Vagina (tissue), 2 donors: ENCODE data around the gene SEMA4C. TPM values are rescaled to one million over a fixed set of nuclear protein-coding genes. Genes with fewer than 3 reads are reported as not detected.

ENCODE experiments used
- DNase-seq, 2 donors: peaks; one replicate each; pipeline ENCODE4 v3.0.0-alpha.2; 2017; ENCODE audit errors: extremely low spot score in 2 of 2
- H3K27ac ChIP-seq: fragments of 200-600 bp; sonication (generic); one replicate; pipeline ENCODE4 v1.5.1; 2019
- H3K27me3 ChIP-seq: fragments of 200-600 bp; sonication (generic); one replicate; pipeline ENCODE4 v1.5.1; 2019
- H3K36me3 ChIP-seq, 2 donors: fragments of 200-600 bp; sonication (generic); one replicate each; pipeline ENCODE4 v1.5.1; 2017 to 2019
- H3K4me1 ChIP-seq: fragments of 200-600 bp; sonication (generic); one replicate; pipeline ENCODE4 v1.5.1; 2019
- H3K4me3 ChIP-seq, 2 donors: fragments of 200-600 bp; sonication (generic); 1 replicate in 1 of 2; 2 replicates in 1 of 2; pipeline ENCODE4 v1.5.1; 2016 to 2019
- H3K9me3 ChIP-seq: fragments of 200-600 bp; sonication (generic); one replicate; pipeline ENCODE4 v1.5.1; 2019
- POLR2A ChIP-seq, 2 donors: fragments of 450-650 bp; IDR thresholded peaks; one replicate each; pipeline ENCODE4 v1.6.1; 2017; ENCODE audit warnings: antibody characterized with exemption in 2 of 2, mild to moderate bottlenecking in 2 of 2, moderate library complexity in 2 of 2
- POLR2AphosphoS5 ChIP-seq, 2 donors: sonication (generic); formaldehyde crosslinking; IDR thresholded peaks; one replicate each; pipeline ENCODE4 v1.9.0; 2017; ENCODE audit warnings: antibody characterized with exemption in 2 of 2, mild to moderate bottlenecking in 2 of 2, low read depth in 1 of 2; ENCODE audit not compliant: insufficient read depth in 1 of 2
- intact Hi-C: fragments of 100-400 bp; cut with DNase I; formaldehyde crosslinking; loops from one replicate; pipeline ENCODE4 v1.15.1; 2023
- total RNA-seq: library from RNA; depleted of rRNA; stranded (reverse); fragments of >200 nt; gene quantifications from one replicate; pipeline ENCODE4 v1.2.3, GENCODE V29; 2016
- TF ChIP-seq, protein P1 (sequence below), 3 experiments: fragments of 450-650 bp in 2 of 3; fragments of 200-600 bp in 1 of 3; sonication (generic) in 1 of 3; IDR thresholded peaks; one replicate each; pipeline ENCODE4 v1.5.1; 2017 to 2019; ENCODE audit warnings: antibody characterized with exemption in 3 of 3, mild to moderate bottlenecking in 2 of 3, moderate library complexity in 2 of 3

Gene SEMA4C
- total RNA-seq, 1 donor from 2014 or later, result 60.6 TPM

DNA sequence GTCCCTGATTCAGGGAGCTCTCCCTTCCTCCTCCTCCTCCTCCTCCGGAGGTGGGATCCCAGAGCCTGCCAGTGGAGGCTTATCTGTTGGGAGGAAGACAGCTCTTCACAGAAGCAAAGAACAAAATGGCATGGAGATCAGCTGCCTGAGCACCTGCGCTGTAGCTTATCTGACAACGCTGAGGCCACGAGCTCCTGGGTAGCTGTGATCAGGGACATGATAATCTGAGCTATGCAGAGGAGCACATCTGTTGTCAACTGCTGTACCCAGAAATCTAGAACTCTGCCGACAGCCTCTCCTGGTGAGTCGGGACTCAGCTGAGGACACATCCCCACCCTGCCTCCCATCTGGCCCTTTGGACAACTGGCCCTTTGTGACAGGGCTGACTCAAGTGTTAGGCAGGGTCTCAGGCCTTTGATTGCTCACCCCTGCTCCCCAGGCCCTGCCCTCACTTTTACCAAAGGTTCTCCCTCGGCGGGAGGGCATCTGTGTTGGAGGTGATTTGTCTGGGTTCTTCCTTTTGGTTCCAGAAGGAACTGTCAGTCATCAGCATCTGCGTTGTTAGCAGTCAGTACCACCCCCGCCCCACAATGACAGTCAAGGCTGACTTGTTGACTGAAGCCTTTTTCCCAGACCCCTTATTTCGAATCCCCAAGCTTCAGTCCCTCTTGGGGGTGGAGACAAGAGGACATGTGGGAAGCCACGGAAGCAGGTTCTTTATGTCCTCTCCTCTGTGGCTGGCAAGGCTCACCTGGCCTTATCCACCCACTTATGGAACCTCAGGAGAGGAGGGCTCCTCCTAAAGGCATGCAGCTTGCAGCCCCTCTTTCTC is 59.7 kb downstream of the SEMA4C start:
- no peaks in the 10 kb centered on the region for H3K27me3 ChIP-seq
- DNase-seq, result no peak
- TF ChIP-seq, protein P1, sequence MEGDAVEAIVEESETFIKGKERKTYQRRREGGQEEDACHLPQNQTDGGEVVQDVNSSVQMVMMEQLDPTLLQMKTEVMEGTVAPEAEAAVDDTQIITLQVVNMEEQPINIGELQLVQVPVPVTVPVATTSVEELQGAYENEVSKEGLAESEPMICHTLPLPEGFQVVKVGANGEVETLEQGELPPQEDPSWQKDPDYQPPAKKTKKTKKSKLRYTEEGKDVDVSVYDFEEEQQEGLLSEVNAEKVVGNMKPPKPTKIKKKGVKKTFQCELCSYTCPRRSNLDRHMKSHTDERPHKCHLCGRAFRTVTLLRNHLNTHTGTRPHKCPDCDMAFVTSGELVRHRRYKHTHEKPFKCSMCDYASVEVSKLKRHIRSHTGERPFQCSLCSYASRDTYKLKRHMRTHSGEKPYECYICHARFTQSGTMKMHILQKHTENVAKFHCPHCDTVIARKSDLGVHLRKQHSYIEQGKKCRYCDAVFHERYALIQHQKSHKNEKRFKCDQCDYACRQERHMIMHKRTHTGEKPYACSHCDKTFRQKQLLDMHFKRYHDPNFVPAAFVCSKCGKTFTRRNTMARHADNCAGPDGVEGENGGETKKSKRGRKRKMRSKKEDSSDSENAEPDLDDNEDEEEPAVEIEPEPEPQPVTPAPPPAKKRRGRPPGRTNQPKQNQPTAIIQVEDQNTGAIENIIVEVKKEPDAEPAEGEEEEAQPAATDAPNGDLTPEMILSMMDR (IDR thresholded peaks at IDR 0.05), result no peak
- TF ChIP-seq POLR2AphosphoS5 (IDR thresholded peaks at IDR 0.05; ENCODE audit: insufficient read depth in 1 of 2, low read depth in 1 of 2) (no peak), POLR2A (IDR thresholded peaks at IDR 0.05) (no peak)
- intact Hi-C loops, result no loop called here
- no peak overlapping the region for H3K27ac ChIP-seq
- no peak overlapping the region for H3K4me3 ChIP-seq
- peaks cover 0 to 17% of the 10 kb centered on the region in 2 donors for H3K36me3 ChIP-seq
- peaks cover 16% of the 10 kb centered on the region for H3K4me1 ChIP-seq
- H3K9me3 ChIP-seq, result no peaks in the 10 kb centered on the region

Other genes starting within 250 kb of the SEMA4C start
- gene KANSL3, start 231.8 kb downstream of the SEMA4C start, total RNA-seq, result 41.7 TPM
- gene FER1L5, start 227.3 kb downstream of the SEMA4C start, total RNA-seq, result 0.74 TPM
- gene LMAN2L, start 130.0 kb downstream of the SEMA4C start, total RNA-seq, result 13.0 TPM
- gene CNNM4, start 109.2 kb downstream of the SEMA4C start, total RNA-seq, result 8.3 TPM
- gene CNNM3, start 53.8 kb downstream of the SEMA4C start, total RNA-seq, result 16.5 TPM
- gene ANKRD23, start 26.1 kb downstream of the SEMA4C start, total RNA-seq, result 0.98 TPM
- 20.4 TPM for gene ANKRD39, start 12.1 kb downstream of the SEMA4C start, total RNA-seq
- gene FAM178B, start 116.5 kb upstream of the SEMA4C start, total RNA-seq, result not detected
- 28.2 TPM for gene FAHD2B, start 224.8 kb upstream of the SEMA4C start, total RNA-seq
- gene ANKRD36, start 243.1 kb upstream of the SEMA4C start, total RNA-seq, result 33.4 TPM